AG04449 (cell line): Measurements from ENCODE around the gene MCEMP1.

Source experiments
- CTCF ChIA-PET: fragments of 350-600 bp; formaldehyde crosslinking; extraction: SDS; loops from one replicate; lab custom pipeline; 2021; ENCODE audit warnings: antibody characterized with exemption; lab: Yijun Ruan, JAX
- POLR2A ChIA-PET: fragments of 400-600, 350-600 bp; formaldehyde crosslinking; extraction: SDS; loops from one replicate; lab custom pipeline; 2020; ENCODE audit warnings: antibody characterized with exemption, inconsistent platforms; lab: Yijun Ruan, JAX
- DNase-seq: peaks from one replicate; pipeline ENCODE4 v3.0.0-alpha.2; 2010; ENCODE audit warnings: low read depth, low spot score
- H3K4me3 ChIP-seq: 2 replicates; pipeline ENCODE4 v1.5.1; 2011; ENCODE audit warnings: low read depth, mild to moderate bottlenecking, control low read depth, low read length
- TF ChIP-seq, protein P1 (sequence below): IDR thresholded peaks from one replicate; pipeline ENCODE4 v1.5.1; 2011; ENCODE audit warnings: mild to moderate bottlenecking, moderate library complexity, low read length, control low read depth, inconsistent platforms; ENCODE audit not compliant: insufficient read depth; ENCODE audit errors: missing control alignments

MCEMP1 gene

DNA sequence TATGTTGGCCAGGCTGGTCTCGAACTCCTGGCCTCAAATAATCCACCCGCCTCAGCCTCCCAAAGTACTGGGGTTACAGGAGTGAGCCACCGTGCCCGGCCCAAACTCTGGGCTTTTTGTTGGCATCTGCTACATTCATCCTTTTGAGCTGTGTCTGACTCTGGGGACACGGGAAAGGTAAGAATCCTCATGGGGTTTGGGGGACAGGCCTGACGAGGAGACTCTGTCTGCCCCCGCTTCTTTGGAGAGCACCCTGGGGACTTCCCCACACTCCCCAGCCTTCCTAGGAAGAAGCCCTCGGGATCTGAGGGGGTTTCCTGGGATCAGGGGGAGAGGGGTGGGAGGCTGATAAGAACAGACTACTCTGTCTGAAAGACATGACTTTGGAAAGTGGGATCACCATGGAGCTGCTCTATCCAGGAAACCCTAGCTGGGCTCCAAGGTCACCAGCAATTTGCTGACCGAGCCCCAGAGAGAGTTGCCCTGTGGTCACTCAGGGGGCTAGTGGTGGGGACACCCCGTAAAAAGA, 33.1 kb downstream of the MCEMP1 start:
- H3K4me3 ChIP-seq = no peak overlapping the region
- no peak for DNase-seq
- CTCF ChIA-PET = no interaction called here
- POLR2A ChIA-PET = no interaction called here
- TF ChIP-seq, protein P1, sequence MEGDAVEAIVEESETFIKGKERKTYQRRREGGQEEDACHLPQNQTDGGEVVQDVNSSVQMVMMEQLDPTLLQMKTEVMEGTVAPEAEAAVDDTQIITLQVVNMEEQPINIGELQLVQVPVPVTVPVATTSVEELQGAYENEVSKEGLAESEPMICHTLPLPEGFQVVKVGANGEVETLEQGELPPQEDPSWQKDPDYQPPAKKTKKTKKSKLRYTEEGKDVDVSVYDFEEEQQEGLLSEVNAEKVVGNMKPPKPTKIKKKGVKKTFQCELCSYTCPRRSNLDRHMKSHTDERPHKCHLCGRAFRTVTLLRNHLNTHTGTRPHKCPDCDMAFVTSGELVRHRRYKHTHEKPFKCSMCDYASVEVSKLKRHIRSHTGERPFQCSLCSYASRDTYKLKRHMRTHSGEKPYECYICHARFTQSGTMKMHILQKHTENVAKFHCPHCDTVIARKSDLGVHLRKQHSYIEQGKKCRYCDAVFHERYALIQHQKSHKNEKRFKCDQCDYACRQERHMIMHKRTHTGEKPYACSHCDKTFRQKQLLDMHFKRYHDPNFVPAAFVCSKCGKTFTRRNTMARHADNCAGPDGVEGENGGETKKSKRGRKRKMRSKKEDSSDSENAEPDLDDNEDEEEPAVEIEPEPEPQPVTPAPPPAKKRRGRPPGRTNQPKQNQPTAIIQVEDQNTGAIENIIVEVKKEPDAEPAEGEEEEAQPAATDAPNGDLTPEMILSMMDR = no peak

DNA sequence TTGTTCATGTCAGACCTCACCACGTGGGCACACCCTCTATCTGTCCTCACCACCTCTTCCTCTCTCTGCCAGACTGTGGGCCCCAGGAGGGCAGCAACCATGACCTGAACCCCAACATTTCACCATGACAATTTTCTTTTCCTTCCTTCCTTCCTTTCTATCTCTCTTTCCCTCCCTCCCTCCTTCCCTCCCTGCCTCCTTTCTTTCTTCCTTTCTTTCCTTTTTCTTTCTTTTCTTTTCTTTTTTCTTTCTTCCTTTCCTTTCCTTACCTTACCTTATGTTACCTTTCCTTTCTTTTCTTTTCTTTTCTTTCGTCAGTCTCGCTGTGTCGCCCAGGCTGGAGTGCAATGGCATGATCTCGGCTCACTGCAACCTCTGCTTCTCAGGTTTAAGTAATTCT, 33.7 kb downstream of the MCEMP1 start:
- TF ChIP-seq, protein P1 = no peak
- ChIA-PET CTCF (no interaction called here), POLR2A (no interaction called here)
- DNase-seq = no peak
- no peak overlapping the region for H3K4me3 ChIP-seq

DNA sequence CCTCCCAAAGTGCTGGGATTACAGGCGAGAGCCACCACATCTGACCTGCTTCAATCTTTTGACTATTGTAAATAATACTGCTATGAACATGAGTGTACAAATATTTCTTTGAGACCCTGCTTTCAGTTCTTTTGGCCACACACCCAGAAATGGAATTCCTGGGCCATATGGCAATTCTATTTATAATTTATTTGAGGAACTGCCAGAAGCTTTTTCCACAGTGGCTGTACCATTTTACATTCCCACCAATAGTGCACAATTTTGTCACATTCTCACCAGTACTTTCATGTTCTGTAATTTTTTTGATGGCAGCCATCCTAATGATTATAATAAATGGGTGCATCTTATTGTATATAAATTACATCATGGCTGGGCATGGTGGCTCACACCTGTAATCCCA, 38.8 kb downstream of the MCEMP1 start:
- ChIA-PET CTCF (interaction anchor here (0.9 to 1.4 kb wide), 3 partner anchors 19 to 84 kb away, joined by 3 to 5 read pairs (median 3); partner anchors contain the start of gene TRAPPC5), POLR2A (no interaction called here)
- no peak overlapping the region for H3K4me3 ChIP-seq
- DNase-seq = no peak
- TF ChIP-seq, protein P1 = no peak

DNA sequence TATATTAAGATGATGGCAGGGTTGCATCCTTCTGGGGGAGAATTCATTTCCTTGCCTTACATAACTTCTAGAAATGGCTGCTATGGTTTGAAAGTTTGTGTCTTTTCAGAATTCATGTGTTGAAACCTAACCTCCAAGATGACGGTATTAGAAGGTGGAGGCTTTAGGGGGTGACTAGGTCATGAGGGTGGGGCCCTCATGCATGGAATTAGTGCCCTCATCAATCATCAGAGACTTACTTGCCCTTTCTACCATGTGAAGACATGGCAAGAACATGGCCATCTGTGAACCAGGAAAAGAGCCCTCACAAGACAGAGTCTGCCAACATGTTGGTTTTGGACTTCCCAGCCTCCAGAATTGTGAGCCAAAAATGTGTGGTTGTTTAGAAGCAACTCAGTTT, 39.9 kb downstream of the MCEMP1 start:
- TF ChIP-seq, protein P1 = no peak
- H3K4me3 ChIP-seq = no peak overlapping the region
- no peak for DNase-seq
- CTCF ChIA-PET = interaction anchor here (1.4 kb wide), 2 partner anchors 36 to 83 kb away, joined by 3 to 5 read pairs; partner anchors contain the start of gene TRAPPC5
- POLR2A ChIA-PET = no interaction called here

DNA sequence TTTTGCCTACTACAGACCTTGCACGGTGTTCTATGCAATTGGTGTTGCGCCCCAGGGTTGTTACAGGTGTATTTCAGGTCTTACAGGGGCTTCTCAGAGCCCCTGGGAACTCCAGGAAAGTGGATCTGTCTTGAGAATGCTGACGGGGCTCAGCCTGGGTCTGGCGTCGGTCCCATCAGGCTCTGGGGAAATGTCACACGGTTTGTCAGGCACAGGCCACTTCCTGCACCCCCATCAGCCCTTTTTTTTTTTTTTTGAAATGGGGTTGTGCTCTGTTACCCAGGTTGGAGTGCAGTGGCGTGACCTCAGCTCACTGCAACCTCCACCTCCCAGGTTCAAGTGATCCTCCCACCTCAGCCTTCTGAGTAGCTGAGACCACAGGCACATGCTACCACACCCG, 41.8 kb downstream of the MCEMP1 start:
- H3K4me3 ChIP-seq = no peak overlapping the region
- TF ChIP-seq, protein P1 = no peak
- ChIA-PET POLR2A (no interaction called here), CTCF (no interaction called here)
- DNase-seq = no peak

DNA sequence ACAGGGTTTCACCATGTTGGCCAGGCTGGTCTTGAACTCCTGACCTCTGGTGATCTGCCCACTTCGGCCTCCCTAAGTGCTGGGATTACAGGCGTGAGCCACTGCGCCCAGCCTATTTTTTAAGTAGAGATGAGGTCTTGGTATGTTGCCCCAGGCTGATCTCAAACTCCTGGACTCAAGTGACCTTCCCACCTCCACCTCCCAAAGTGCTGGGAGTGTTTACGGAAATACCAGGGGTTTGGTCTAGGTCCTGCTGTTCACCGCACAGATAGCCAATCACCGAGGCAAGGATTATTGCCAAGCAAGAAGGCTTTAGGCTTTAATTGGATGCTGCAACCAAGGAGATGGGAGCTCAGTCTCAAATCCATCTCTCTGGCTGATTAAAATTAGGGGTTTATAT, 43.5 kb downstream of the MCEMP1 start:
- no peak overlapping the region for H3K4me3 ChIP-seq
- ChIA-PET POLR2A (no interaction called here), CTCF (interaction anchor here (1.0 to 1.4 kb wide), 2 partner anchors 39 to 152 kb away, joined by 4 to 5 read pairs; partner anchors contain the start of gene TRAPPC5)
- DNase-seq = no peak
- TF ChIP-seq, protein P1 = no peak
